ENCODE results near the gene IFI35. TPM values are rescaled to one million over a fixed set of nuclear protein-coding genes. Genes with fewer than 3 reads are reported as not detected.
"Not testable (repeated sequence)": the region's sequence is repeated elsewhere in the genome, so short reads cannot be mapped to it uniquely, and the experiment has no call there.

Gene IFI35
- total and polyA plus RNA-seq, 5 donors from 2014 or later, result 38.3 to 87.6 (median 63.4) TPM

DNA sequence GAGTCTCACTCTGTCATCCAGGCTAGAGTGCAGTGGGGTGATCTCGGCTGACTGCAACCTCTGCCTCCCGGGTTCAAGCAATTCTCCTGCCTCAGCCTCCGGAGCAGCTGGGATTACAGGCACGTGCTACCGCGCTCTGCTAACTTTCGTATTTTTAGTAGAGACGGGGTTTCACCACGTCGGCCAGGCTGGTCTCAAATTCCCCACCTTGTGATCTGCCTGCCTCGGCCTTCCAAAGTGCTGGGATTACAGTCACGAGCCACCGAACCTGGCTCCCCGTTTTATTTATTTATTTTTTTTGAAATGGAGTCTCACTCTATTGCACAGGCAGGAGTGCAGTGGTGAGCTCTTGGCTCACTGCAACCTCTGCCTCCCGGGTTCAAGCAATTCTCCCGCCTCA, 30.9 kb upstream of the IFI35 start:
- H3K36me3 Mint-ChIP-seq; ATAC-seq (ENCODE audit: low read depth in 2 of 2); H3K9me3 ChIP-seq (ENCODE audit: control insufficient read depth in 2 of 2, low read length in 2 of 2); H3K9me3 Mint-ChIP-seq; H3K27me3 Mint-ChIP-seq; DNase-seq; H3K36me3 ChIP-seq (ENCODE audit: control insufficient read depth, insufficient read depth, low read length); H3K4me1 ChIP-seq (ENCODE audit: control insufficient read depth, insufficient read depth, low read length, poor library complexity, severe bottlenecking); H3K4me3 ChIP-seq (ENCODE audit: low read depth, low read length); H3K27ac Mint-ChIP-seq; H3K27me3 ChIP-seq (ENCODE audit: control insufficient read depth, insufficient read depth, low read length); H3K27ac ChIP-seq (ENCODE audit: insufficient read depth, low read length, poor library complexity, severe bottlenecking): not testable (repeated sequence)
- Mint-ChIP-seq H3K4me1 (peaks cover 0 to 16% (median 11%) of the 10 kb centered on the region in 4 donors), H3K4me3 (peak overlapping the region in 1 of 4 donors; percentile 65)

DNA sequence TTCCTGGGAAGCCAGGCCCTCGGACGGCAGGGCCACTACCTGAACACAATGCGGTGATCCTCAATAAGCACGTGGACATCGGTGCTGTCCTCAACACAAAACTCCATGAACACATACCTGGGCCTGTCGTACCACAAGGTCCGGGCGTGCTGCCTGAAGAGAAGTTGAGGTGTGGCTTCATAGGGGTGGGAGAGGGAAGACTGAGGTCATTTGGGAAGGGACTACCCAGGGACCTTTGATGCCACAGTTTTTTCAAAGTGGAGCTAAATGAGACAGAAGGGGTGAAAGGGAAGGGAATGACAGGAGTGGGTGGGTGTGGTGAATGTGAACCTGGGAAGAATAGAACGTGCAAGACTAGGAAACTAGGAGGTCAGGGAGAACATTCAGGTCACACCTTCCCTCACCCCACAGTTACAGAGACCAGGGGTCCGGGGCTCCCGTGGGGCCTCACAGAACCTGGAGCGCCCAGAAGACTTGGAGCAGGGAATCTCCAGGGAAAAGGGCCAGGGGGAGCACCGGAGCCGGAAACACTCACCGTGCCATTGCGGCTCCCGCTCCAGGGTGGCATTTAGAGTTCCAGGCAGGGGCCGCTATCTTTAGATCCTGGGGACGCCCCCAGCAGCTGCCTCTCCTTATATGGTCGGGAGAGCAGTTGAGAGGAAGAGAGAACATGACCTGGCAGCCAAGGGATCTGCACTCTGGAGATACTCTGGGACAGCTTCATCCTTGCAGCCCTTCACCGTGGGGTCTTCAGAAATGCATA, 26.9 kb upstream of the IFI35 start, which contains the start of gene PTGES3L:
TSS of gene PTGES3L (minus strand) at position 570 of the 763 bp plus-strand sequence. CDS start at position 543, 27 bp downstream.
- H3K4me1 Mint-ChIP-seq, result peaks cover 7 to 40% (median 28%) of the 10 kb centered on the region in 4 donors

DNA sequence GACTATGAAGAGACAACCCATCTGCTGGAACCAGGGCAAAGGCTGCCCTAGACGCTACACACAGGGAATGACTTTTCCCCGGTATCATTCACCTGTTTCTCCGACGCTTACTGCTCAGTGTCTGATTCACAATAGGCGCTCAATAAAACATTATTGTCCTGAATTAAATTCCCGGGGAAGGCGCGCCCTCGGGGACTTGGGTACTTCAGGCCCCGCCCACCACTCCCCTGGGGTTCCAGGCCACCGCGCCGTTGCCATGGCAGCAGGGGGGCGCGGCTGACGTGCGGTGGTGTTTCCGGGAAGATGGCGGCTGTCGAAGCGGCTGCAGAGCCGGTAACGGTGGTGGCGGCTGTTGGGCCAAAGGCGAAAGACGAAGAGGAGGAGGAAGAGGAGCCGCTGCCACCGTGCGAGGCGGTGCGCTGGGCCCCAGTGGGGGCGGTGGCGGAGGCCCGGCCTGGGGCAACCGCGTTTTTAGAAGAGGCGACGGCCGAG, 26.3 kb upstream of the IFI35 start, which contains the start of gene RUNDC1:
TSS of gene RUNDC1 (plus strand) at position 292 of the 492 bp plus-strand sequence. CDS start at position 304, 12 bp downstream.
- Mint-ChIP-seq H3K36me3 (peaks cover 3% of the 10 kb centered on the region), H3K9me3 (peaks cover 0 to 2% (median 0%) of the 10 kb centered on the region in 7 donors), H3K4me1 (peaks cover 11 to 44% (median 28%) of the 10 kb centered on the region in 4 donors), H3K27ac (peak within 1 kb of the TSS; percentile 97 to 98 (median 97)), H3K27me3 (peaks cover 4% of the 10 kb centered on the region), H3K4me3 (peak within 1 kb of the TSS; percentile 97 to 100 (median 98))
- Histone ChIP-seq H3K4me1 (ENCODE audit: control insufficient read depth, insufficient read depth, low read length, poor library complexity, severe bottlenecking) (peaks cover 21% of the 10 kb centered on the region), H3K36me3 (ENCODE audit: control insufficient read depth, insufficient read depth, low read length) (no peaks in the 10 kb centered on the region), H3K9me3 (ENCODE audit: control insufficient read depth in 2 of 2, low read length in 2 of 2) (no peaks in the 10 kb centered on the region), H3K27ac (ENCODE audit: insufficient read depth, low read length, poor library complexity, severe bottlenecking) (peak within 1 kb of the TSS; percentile 85), H3K4me3 (ENCODE audit: low read depth, low read length) (peak within 1 kb of the TSS; percentile 88), H3K27me3 (ENCODE audit: control insufficient read depth, insufficient read depth, low read length) (no peaks in the 10 kb centered on the region)
- DNase-seq (peak; percentile 86 to 91 (median 88)), ATAC-seq (ENCODE audit: low read depth in 2 of 2) (peak; percentile 79)

More for the DNA sequence above, 26.9 kb upstream of the IFI35 start, which contains the start of gene PTGES3L:
- Histone ChIP-seq H3K4me1 (ENCODE audit: control insufficient read depth, insufficient read depth, low read length, poor library complexity, severe bottlenecking) (peaks cover 21% of the 10 kb centered on the region), H3K36me3 (ENCODE audit: control insufficient read depth, insufficient read depth, low read length) (no peaks in the 10 kb centered on the region), H3K9me3 (ENCODE audit: control insufficient read depth in 2 of 2, low read length in 2 of 2) (no peaks in the 10 kb centered on the region), H3K27me3 (ENCODE audit: control insufficient read depth, insufficient read depth, low read length) (no peaks in the 10 kb centered on the region), H3K27ac (ENCODE audit: insufficient read depth, low read length, poor library complexity, severe bottlenecking) (peak within 1 kb of the TSS; percentile 85), H3K4me3 (ENCODE audit: low read depth, low read length) (peak within 1 kb of the TSS; percentile 88)
- Mint-ChIP-seq H3K36me3 (no peaks in the 10 kb centered on the region), H3K27ac (peak within 1 kb of the TSS; percentile 97 to 98 (median 97)), H3K27me3 (peaks cover 4% of the 10 kb centered on the region), H3K4me3 (peak within 1 kb of the TSS; percentile 97 to 100 (median 98)), H3K9me3 (peaks cover 0 to 2% (median 0%) of the 10 kb centered on the region in 7 donors)
- ATAC-seq (ENCODE audit: low read depth in 2 of 2) (peak; percentile 9 to 16), DNase-seq (peak in 1 of 3 donors; percentile 19)

DNA sequence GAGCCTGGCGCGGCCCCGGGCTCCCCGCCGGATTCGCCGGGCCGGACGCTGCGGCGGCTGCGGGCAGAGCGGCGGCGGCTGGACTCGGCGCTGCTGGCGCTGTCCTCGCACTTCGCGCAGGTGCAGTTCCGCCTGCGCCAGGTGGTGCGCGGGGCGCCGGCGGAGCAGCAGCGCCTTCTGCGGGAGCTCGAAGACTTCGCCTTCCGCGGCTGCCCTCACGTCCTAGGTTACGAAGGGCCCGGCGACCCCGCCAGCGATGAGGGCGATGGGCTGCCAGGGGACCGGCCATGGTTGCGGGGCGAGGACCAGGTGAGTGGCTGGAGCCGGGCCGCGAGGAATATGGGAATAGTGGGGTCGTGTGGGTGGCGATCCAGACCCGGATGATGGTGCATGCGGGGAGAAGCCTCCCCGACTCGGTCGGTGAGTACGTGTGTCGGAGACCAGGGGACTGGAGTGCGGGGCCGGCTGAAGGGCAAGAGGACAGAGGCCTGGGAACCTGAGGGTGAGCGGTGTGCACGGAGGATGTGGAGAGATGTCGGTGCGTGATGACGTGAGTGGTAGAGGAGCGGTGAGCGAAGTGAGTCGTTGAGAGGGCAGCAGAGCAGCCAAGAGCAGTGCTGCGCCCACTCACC, 25.7 kb upstream of the IFI35 start:
- peak overlapping the region; percentile 97 to 99 (median 97) for H3K4me3 Mint-ChIP-seq
- ATAC-seq (ENCODE audit: low read depth in 2 of 2) (peak; percentile 70 to 72), DNase-seq (peak; percentile 49 to 78 (median 63))
- Histone ChIP-seq H3K9me3 (ENCODE audit: control insufficient read depth in 2 of 2, low read length in 2 of 2) (no peaks in the 10 kb centered on the region), H3K27me3 (ENCODE audit: control insufficient read depth, insufficient read depth, low read length) (no peaks in the 10 kb centered on the region), H3K27ac (ENCODE audit: insufficient read depth, low read length, poor library complexity, severe bottlenecking) (peak overlapping the region; percentile 85), H3K36me3 (ENCODE audit: control insufficient read depth, insufficient read depth, low read length) (peaks cover 4% of the 10 kb centered on the region), H3K4me1 (ENCODE audit: control insufficient read depth, insufficient read depth, low read length, poor library complexity, severe bottlenecking) (peaks cover 21% of the 10 kb centered on the region), H3K4me3 (ENCODE audit: low read depth, low read length) (peak overlapping the region; percentile 88)
- H3K27me3 Mint-ChIP-seq, result peaks cover 4% of the 10 kb centered on the region
- H3K27ac Mint-ChIP-seq, result peak overlapping the region; percentile 92 to 98 (median 97)
- peaks cover 3% of the 10 kb centered on the region for H3K36me3 Mint-ChIP-seq
- H3K4me1 Mint-ChIP-seq, result peaks cover 11 to 49% (median 28%) of the 10 kb centered on the region in 4 donors
- peaks cover 0 to 2% (median 0%) of the 10 kb centered on the region in 7 donors for H3K9me3 Mint-ChIP-seq

DNA sequence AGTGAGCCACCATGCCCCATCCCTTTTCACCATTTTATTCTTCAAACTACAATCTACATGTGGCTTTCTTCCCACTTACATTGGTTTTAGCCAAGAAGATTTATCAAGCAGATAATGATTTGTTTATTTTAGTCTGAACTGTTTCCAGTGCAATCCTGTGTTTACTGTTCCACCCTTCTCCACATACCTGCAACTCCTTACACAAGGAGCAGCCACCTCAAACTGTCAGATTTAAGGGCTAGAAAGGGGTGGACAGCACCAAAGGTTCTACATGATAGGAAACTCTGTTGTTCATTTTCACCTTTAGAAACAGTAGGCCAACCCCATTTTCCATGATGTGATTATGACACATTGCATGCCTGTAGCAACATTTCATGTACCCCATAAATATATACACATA, 24.3 kb upstream of the IFI35 start:
- H3K27ac ChIP-seq (ENCODE audit: insufficient read depth, low read length, poor library complexity, severe bottlenecking), result no peak overlapping the region
- peaks cover 11 to 49% (median 28%) of the 10 kb centered on the region in 4 donors for H3K4me1 Mint-ChIP-seq

DNA sequence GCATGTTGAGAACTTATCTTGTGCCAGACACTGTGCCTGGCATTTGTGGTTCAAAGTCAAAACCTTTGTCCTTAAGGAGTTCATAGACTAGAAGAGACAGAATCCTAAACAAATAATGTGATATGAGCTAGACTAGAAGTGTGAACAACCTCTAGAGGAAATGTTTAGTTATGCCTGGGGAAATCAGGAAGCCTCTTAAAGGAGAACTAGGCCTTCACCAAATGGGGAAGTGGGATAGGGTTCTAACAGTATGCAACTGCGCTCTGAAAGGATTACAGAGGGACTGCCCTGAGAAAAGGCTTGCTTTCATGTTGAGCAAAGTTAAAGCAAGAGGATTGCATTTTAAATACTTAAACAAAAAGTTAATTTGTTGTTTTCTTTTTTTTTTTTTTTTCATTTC, 21.4 kb upstream of the IFI35 start:
- Mint-ChIP-seq H3K27me3 (peaks cover 3% of the 10 kb centered on the region), H3K4me3 (peak overlapping the region in 1 of 4 donors; percentile 25), H3K9me3 (no peaks in the 10 kb centered on the region), H3K36me3 (peaks cover 21% of the 10 kb centered on the region), H3K27ac (no peak overlapping the region), H3K4me1 (peaks cover 11 to 38% (median 20%) of the 10 kb centered on the region in 4 donors)
- peaks cover 43% of the 10 kb centered on the region for H3K36me3 ChIP-seq (ENCODE audit: control insufficient read depth, insufficient read depth, low read length)
- no peak overlapping the region for H3K27ac ChIP-seq (ENCODE audit: insufficient read depth, low read length, poor library complexity, severe bottlenecking)
- DNase-seq (no peak), ATAC-seq (ENCODE audit: low read depth in 2 of 2) (no peak)
- no peaks in the 10 kb centered on the region for H3K9me3 ChIP-seq (ENCODE audit: control insufficient read depth in 2 of 2, low read length in 2 of 2)
- no peaks in the 10 kb centered on the region for H3K27me3 ChIP-seq (ENCODE audit: control insufficient read depth, insufficient read depth, low read length)
- peaks cover 15% of the 10 kb centered on the region for H3K4me1 ChIP-seq (ENCODE audit: control insufficient read depth, insufficient read depth, low read length, poor library complexity, severe bottlenecking)
- H3K4me3 ChIP-seq (ENCODE audit: low read depth, low read length), result no peak overlapping the region

More for the DNA sequence above, 24.3 kb upstream of the IFI35 start:
- Mint-ChIP-seq H3K36me3 (peaks cover 3% of the 10 kb centered on the region), H3K27me3 (peaks cover 4% of the 10 kb centered on the region), H3K27ac (no peak overlapping the region), H3K9me3 (no peaks in the 10 kb centered on the region), H3K4me3 (peak overlapping the region; percentile 97 to 99 (median 97))
- H3K36me3 ChIP-seq (ENCODE audit: control insufficient read depth, insufficient read depth, low read length), result peaks cover 14% of the 10 kb centered on the region
- no peaks in the 10 kb centered on the region for H3K9me3 ChIP-seq (ENCODE audit: control insufficient read depth in 2 of 2, low read length in 2 of 2)
- H3K27me3 ChIP-seq (ENCODE audit: control insufficient read depth, insufficient read depth, low read length), result no peaks in the 10 kb centered on the region
- DNase-seq (no peak), ATAC-seq (ENCODE audit: low read depth in 2 of 2) (no peak)
- peaks cover 21% of the 10 kb centered on the region for H3K4me1 ChIP-seq (ENCODE audit: control insufficient read depth, insufficient read depth, low read length, poor library complexity, severe bottlenecking)
- H3K4me3 ChIP-seq (ENCODE audit: low read depth, low read length), result no peak overlapping the region

DNA sequence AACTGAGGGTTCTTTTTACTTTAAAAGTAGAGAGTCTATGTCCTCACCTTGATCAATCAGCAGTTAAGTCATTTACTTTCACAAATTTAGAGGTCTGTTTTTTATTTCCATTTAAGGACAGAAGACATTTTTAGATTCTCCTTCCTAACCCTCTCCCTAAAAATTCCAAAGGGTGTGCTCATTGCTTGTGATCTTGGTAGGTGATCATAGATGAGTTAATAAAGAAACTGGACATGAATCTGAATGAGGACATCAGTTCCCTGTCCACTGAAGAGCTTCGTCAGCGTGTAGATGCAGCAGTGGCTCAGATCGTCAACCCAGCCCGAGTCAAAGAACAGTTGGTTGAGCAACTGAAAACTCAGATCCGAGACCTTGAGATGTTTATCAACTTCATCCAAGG, 17.4 kb upstream of the IFI35 start:
- Histone ChIP-seq H3K27ac (ENCODE audit: insufficient read depth, low read length, poor library complexity, severe bottlenecking) (no peak overlapping the region), H3K9me3 (ENCODE audit: control insufficient read depth in 2 of 2, low read length in 2 of 2) (no peaks in the 10 kb centered on the region), H3K27me3 (ENCODE audit: control insufficient read depth, insufficient read depth, low read length) (no peaks in the 10 kb centered on the region), H3K4me1 (ENCODE audit: control insufficient read depth, insufficient read depth, low read length, poor library complexity, severe bottlenecking) (no peaks in the 10 kb centered on the region), H3K4me3 (ENCODE audit: low read depth, low read length) (no peak overlapping the region), H3K36me3 (ENCODE audit: control insufficient read depth, insufficient read depth, low read length) (peaks cover 71% of the 10 kb centered on the region)
- Mint-ChIP-seq H3K9me3 (no peaks in the 10 kb centered on the region), H3K4me1 (peaks cover 0 to 14% (median 4%) of the 10 kb centered on the region in 4 donors), H3K27ac (peak overlapping the region in 1 of 3 donors; percentile 15), H3K36me3 (peaks cover 31% of the 10 kb centered on the region), H3K4me3 (no peak overlapping the region), H3K27me3 (no peaks in the 10 kb centered on the region)
- ATAC-seq (ENCODE audit: low read depth in 2 of 2) (no peak), DNase-seq (no peak)
